Placental epithelial cell (primary cell): ENCODE data around the gene KLHDC2. TPM values are rescaled to one million over a fixed set of nuclear protein-coding genes. Genes with fewer than 3 reads are reported as not detected.

Source experiments
- total RNA-seq: library from RNA; depleted of rRNA; stranded (reverse); fragments of >200 nt; gene quantifications from 2 replicates; pipeline ENCODE4 v1.2.3, GENCODE V29; 2012

The KLHDC2 gene
- 85.9 and 91.5 TPM in 2 replicates for total RNA-seq

GRCh38 chr14:49767571-49768300 is at the start of gene KLHDC2:
Gene KLHDC2, plus strand, starts transcription at chr14:49768153. Its CDS starts 316 bp downstream, at chr14:49768469.

Other genes with a start within 250 kb of the KLHDC2 start
- gene RPS29, start 181.8 kb upstream of the KLHDC2 start, total RNA-seq = 2,462 and 2,719 TPM in 2 replicates
- 9.4 and 13.6 TPM in 2 replicates for gene LRR1, start 169.2 kb upstream of the KLHDC2 start, total RNA-seq
- 116 and 378 TPM in 2 replicates for gene RPL36AL, start 147.5 kb upstream of the KLHDC2 start, total RNA-seq
- gene MGAT2, start 147.4 kb upstream of the KLHDC2 start, total RNA-seq = 51.8 and 86.3 TPM in 2 replicates
- 7.5 TPM in 2 replicates for gene DNAAF2, start 132.9 kb upstream of the KLHDC2 start, total RNA-seq
- gene POLE2, start 79.9 kb upstream of the KLHDC2 start, total RNA-seq = 5.3 and 7.9 TPM in 2 replicates
- 3.5 and 9.8 TPM in 2 replicates for gene KLHDC1, start 75.0 kb upstream of the KLHDC2 start, total RNA-seq
- 43.9 and 67.9 TPM in 2 replicates for gene NEMF, start 84.6 kb downstream of the KLHDC2 start, total RNA-seq
- 80.9 and 104 TPM in 2 replicates for gene ARF6, start 124.9 kb downstream of the KLHDC2 start, total RNA-seq